HG03175 (cell line): ENCODE measurements around the gene QPRT.
"Not testable (repeated sequence)": the region's sequence is repeated elsewhere in the genome, so short reads cannot be mapped to it uniquely, and the experiment has no call there.

Experiments used
- ATAC-seq: cut with Tn5 transposase; IDR thresholded peaks from one replicate; pipeline ENCODE4 v1.9.1; 2021; ENCODE audit warnings: mild to moderate bottlenecking, moderate library complexity; ENCODE audit not compliant: unreplicated experiment

The QPRT gene

DNA sequence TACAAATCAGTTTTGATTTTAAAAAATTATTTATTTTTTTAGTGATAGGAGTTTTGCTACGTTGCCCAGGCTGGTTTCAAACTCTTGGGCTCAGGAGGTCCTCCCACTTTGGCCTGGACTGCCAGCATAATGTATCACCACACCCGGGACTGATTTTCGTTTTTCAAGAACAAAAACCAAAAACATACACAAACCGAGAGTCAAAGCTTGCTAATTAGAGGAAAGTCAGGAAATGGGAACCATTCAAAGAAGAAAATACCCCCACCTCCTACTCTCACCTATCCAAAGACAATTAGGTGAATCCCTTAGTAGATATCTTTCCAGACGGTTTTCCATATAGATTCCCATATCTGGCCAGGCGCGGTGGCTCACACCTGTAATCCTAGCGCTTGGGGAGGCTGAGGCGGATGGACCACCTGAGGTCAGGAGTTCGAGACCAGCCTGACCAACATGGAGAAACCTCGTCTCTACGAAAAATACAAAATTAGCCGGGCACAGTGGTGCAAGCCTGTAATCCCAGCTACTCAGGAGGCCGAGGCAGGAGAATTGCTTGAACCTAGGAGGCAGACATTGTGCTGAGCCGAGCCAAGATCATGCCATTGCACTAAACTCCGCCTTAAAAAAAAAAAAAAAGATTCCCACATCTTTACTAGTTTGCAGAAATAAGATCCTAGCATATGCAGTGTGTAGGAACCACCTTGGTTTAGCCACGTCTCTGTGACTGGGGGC lies 16.8 kb upstream of the QPRT start:
- ATAC-seq: no peak

DNA sequence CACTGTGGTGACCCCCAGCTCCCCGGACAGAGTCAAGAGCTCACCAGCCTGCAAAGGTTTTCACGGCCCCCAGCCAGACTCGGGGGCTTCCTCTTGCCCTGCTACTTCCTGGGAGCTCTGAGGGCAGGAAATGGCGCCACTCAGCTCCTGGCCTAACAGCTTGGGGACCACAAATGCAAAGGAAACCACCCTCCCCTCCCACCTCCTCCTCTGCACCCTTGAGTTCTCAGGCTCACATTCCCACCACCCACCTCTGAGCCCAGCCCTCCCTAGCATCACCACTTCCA lies 16.3 kb upstream of the QPRT start:
- no peak for ATAC-seq

GRCh38 chr16:29663016-29663806 lies 15.8 kb upstream of the QPRT start, which contains the start of gene SPN:
Gene SPN (plus strand): TSS chr16:29663247. CDS start chr16:29663729, 482 bp downstream.
- ATAC-seq: no peak

- ATAC-seq: no peak
Measured at GRCh38 chr16:29663807-29664090, 15.2 kb upstream of the QPRT start.

DNA sequence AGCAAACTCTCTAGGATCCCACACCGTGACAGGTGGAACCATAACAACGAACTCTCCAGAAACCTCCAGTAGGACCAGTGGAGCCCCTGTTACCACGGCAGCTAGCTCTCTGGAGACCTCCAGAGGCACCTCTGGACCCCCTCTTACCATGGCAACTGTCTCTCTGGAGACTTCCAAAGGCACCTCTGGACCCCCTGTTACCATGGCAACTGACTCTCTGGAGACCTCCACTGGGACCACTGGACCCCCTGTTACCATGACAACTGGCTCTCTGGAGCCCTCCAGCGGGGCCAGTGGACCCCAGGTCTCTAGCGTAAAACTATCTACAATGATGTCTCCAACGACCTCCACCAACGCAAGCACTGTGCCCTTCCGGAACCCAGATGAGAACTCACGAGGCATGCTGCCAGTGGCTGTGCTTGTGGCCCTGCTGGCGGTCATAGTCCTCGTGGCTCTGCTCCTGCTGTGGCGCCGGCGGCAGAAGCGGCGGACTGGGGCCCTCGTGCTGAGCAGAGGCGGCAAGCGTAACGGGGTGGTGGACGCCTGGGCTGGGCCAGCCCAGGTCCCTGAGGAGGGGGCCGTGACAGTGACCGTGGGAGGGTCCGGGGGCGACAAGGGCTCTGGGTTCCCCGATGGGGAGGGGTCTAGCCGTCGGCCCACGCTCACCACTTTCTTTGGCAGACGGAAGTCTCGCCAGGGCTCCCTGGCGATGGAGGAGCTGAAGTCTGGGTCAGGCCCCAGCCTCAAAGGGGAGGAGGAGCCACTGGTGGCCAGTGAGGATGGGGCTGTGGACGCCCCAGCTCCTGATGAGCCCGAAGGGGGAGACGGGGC lies 14.7 kb upstream of the QPRT start:
- no peak for ATAC-seq

GRCh38 chr16:29665294-29666077 lies 13.5 kb upstream of the QPRT start:
- ATAC-seq: no peak

- ATAC-seq: not testable (repeated sequence)
Measured at GRCh38 chr16:29667322-29667610, 11.7 kb upstream of the QPRT start.

GRCh38 chr16:29667755-29668154 lies 11.2 kb upstream of the QPRT start:
- no peak for ATAC-seq

GRCh38 chr16:29668267-29668666 lies 10.7 kb upstream of the QPRT start:
- ATAC-seq: no peak

DNA sequence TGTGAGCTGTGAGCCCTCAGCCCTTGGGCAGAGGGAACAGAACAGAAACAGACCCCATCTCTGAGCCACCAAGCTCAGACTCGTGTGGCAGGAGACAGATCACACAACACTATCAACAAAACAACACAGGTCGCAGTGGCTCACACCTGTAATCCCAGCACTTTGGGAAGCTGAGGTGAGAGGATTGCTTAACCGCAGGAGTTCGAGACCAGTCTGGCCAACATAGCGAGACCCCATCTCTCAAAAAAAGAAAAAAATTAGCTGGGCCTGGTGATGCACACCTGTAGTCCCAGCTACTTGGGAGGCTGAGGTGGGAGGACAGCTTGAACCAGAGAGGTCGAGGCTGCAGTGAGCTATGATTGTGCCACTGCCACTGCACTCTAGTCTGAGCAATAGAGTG lies 5.5 kb upstream of the QPRT start:
- ATAC-seq: no peak

GRCh38 chr16:29674188-29674587 lies 4.8 kb upstream of the QPRT start:
- no peak for ATAC-seq

GRCh38 chr16:29675811-29676643 lies 3.0 kb upstream of the QPRT start:
- ATAC-seq: no peak

GRCh38 chr16:29676989-29677785 lies 1.8 kb upstream of the QPRT start:
- no peak for ATAC-seq

GRCh38 chr16:29680180-29680598 lies 1.2 kb downstream of the QPRT start:
- ATAC-seq: no peak

DNA sequence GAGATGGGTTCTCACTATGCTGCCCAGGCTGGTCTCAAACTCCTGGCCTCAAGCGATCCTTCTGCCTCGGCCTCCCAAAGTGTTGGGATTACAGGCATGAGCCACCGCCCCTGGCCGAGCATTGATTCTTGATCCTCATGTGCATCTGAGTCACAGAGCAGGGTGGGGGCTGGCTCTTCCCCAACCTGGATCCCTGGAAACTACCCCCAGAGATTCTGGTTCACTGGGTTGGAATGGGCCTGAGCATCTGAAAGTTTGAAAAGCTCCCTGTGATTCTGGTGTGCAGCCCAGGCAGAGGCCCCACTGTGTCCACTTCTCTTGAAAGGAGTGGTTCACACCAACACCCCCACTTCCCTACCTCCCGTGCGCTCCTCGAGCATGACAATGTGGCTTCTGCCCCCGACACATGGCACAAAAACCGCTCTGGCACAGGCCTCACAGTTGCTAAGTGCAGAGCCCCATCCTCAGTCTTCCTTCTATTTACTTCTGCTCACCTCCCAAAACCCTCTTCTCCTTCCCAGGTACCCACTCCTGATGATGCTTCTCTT lies 4.6 kb downstream of the QPRT start:
- no peak for ATAC-seq

- no peak for ATAC-seq
Measured at GRCh38 chr16:29684679-29685078, 5.7 kb downstream of the QPRT start.

GRCh38 chr16:29686740-29687332 lies 7.9 kb downstream of the QPRT start:
- ATAC-seq: no peak

GRCh38 chr16:29687755-29688154 lies 8.8 kb downstream of the QPRT start:
- ATAC-seq: no peak

- ATAC-seq: no peak
Measured at GRCh38 chr16:29688172-29688571, 9.2 kb downstream of the QPRT start.
